K562 (cell line): ENCODE results near the gene FRMD4B. TPM values are rescaled to one million over a fixed set of nuclear protein-coding genes. Genes with fewer than 3 reads are reported as not detected.

Experiments
- ATAC-seq: fragments of 200-7000 bp; cut with Tn5 transposase; 3 replicates; pipeline ENCODE4 v1.9.1; 2020; ENCODE audit warnings: moderate library complexity
- BruUV-seq: library from RNA; stranded (reverse); fragments of 400-500 nt; replicated peaks from 2 replicates; lab custom pipeline; 2021; lab: Mats Ljungman, UMichigan
- CTCF ChIA-PET: fragments of 300-600 bp; formaldehyde crosslinking; extraction: SDS; loops from one replicate; lab custom pipeline; 2021; ENCODE audit warnings: low intra/inter-chr PET ratio; lab: Yijun Ruan, JAX
- POLR2A ChIA-PET: fragments of 300-600, 350-650 bp; sonication (Branson Sonifier 250); formaldehyde crosslinking; extraction: SDS; loops from one replicate; lab custom pipeline; 2021; ENCODE audit warnings: antibody characterized with exemption, inconsistent platforms; lab: Yijun Ruan, JAX
- DNase-seq, 4 experiments: peaks; one replicate each; pipeline versions ENCODE4 v3.0.0 to v3.0.0-alpha.2; 2011 to 2018; ENCODE audit warnings: low spot score in 3 of 4, mixed read lengths in 3 of 4; ENCODE audit errors: extremely low read depth in 1 of 4
- FAIRE-seq: peaks from 2 replicates; lab custom pipeline; 2011; peaks lifted over from hg19 to GRCh38; lab: Jason Lieb, UNC
- H2AFZ ChIP-seq: 2 replicates; pipeline ENCODE4 v1.6.0; 2011; ENCODE audit warnings: low read depth, low read length, control low read depth, inconsistent platforms
- H3K27ac ChIP-seq: fragments of 200-600 bp; 3 replicates; pipeline ENCODE4 v1.8.0; 2011; ENCODE audit warnings: low read depth, mild to moderate bottlenecking, control low read depth, inconsistent platforms, low read length, moderate library complexity, mixed read lengths; ENCODE audit errors: extremely low read depth
- H3K27me3 ChIP-seq, 2 experiments: fragments of 300-600 bp in 1 of 2; 2 replicates in 1 of 2; 3 replicates in 1 of 2; pipeline versions ENCODE4 v1.6.0 to v1.8.0; 2011; ENCODE audit warnings: inconsistent platforms in 2 of 2, low read length in 2 of 2, mild to moderate bottlenecking in 1 of 2, mixed read lengths in 1 of 2, moderate library complexity in 1 of 2; ENCODE audit not compliant: control insufficient read depth in 2 of 2, insufficient read depth in 2 of 2
- H3K36me3 ChIP-seq: fragments of 300-600 bp; 3 replicates; pipeline ENCODE4 v1.8.0; 2011; ENCODE audit warnings: mild to moderate bottlenecking, low read length, inconsistent platforms; ENCODE audit not compliant: control insufficient read depth, insufficient read depth
- H3K4me1 ChIP-seq, 2 experiments: fragments of 200-600 bp in 1 of 2; replicated peaks in 1 of 2; 2 replicates in 1 of 2; 3 replicates in 1 of 2; pipeline versions ENCODE4 v1.5.1 to v1.8.0; 2011; ENCODE audit warnings: inconsistent platforms in 2 of 2, low read length in 2 of 2, mild to moderate bottlenecking in 1 of 2, mixed read lengths in 1 of 2, moderate library complexity in 1 of 2; ENCODE audit not compliant: control insufficient read depth in 2 of 2, insufficient read depth in 2 of 2
- H3K4me2 ChIP-seq: 2 replicates; pipeline ENCODE4 v1.6.1; 2011; ENCODE audit warnings: low read length, control low read depth, inconsistent platforms, mixed read lengths; ENCODE audit not compliant: insufficient read depth
- H3K4me3 ChIP-seq: fragments of 200-600 bp; sonication (generic), shearing (Covaris generic); 2 replicates; pipeline ENCODE4 v1.5.1; 2016; ENCODE audit warnings: control low read depth, inconsistent platforms
- H3K79me2 ChIP-seq: fragments of 200-600 bp; 3 replicates; pipeline ENCODE4 v1.8.0; 2011; ENCODE audit warnings: low read length, inconsistent platforms; ENCODE audit not compliant: control insufficient read depth, insufficient read depth
- H3K9ac ChIP-seq, 2 experiments: 2 replicates each; pipeline versions ENCODE4 v1.6.0 to v1.6.1; 2011; ENCODE audit warnings: low read depth in 2 of 2, low read length in 2 of 2, control low read depth in 1 of 2, inconsistent platforms in 1 of 2, mild to moderate bottlenecking in 1 of 2, mixed read lengths in 1 of 2; ENCODE audit not compliant: insufficient read depth in 1 of 2
- H3K9me1 ChIP-seq: one replicate; pipeline ENCODE4 v1.6.0; 2011; ENCODE audit warnings: inconsistent platforms, mild to moderate bottlenecking, low read length, moderate library complexity; ENCODE audit not compliant: control insufficient read depth, insufficient read depth
- H3K9me3 ChIP-seq: replicated peaks from 2 replicates; pipeline ENCODE4 v1.5.1; 2011; ENCODE audit warnings: low read depth, low read length, inconsistent platforms; ENCODE audit not compliant: control insufficient read depth, insufficient read depth
- H4K20me1 ChIP-seq: replicated peaks from 2 replicates; pipeline ENCODE4 v1.6.1; 2011; ENCODE audit warnings: low read length, inconsistent platforms, mixed read lengths; ENCODE audit not compliant: control insufficient read depth, insufficient read depth
- ETS1 ChIP-seq: conservative IDR thresholded peaks from 2 replicates; pipeline ENCODE4 v1.6.1; 2011; ENCODE audit warnings: low read depth, mild to moderate bottlenecking, low read length; ENCODE audit not compliant: control insufficient read depth
- ETV5 ChIP-seq: sonication (generic); formaldehyde crosslinking; IDR thresholded peaks from 2 replicates; pipeline ENCODE4 v1.4.0; 2020; ENCODE audit warnings: low read depth, mild to moderate bottlenecking, missing genetic modification reagents
- FOXK1 ChIP-seq: sonication (generic); formaldehyde crosslinking; IDR thresholded peaks from 2 replicates; pipeline ENCODE4 v1.8.0; 2022; ENCODE audit warnings: missing genetic modification reagents, mild to moderate bottlenecking, borderline replicate concordance
- HES1 ChIP-seq: fragments of 450-650 bp; IDR thresholded peaks from 2 replicates; pipeline ENCODE4 v1.6.1; 2016; ENCODE audit warnings: low read depth, mild to moderate bottlenecking, moderate library complexity
- PHB ChIP-seq: fragments of 250-450 bp; sonication (Bioruptor Pico); IDR thresholded peaks from 2 replicates; pipeline ENCODE4 v1.5.0; 2021
- PPARD ChIP-seq: fragments of 250-450 bp; sonication (Bioruptor Pico); IDR thresholded peaks from 2 replicates; pipeline ENCODE4 v1.8.0; 2022; ENCODE audit warnings: inconsistent platforms, mild to moderate bottlenecking, moderate library complexity
- RB1 ChIP-seq: fragments of 450-650 bp; IDR thresholded peaks from 2 replicates; pipeline ENCODE4 v1.6.1; 2017; ENCODE audit warnings: low read depth, mild to moderate bottlenecking
- ZC3H4 ChIP-seq: sonication (generic); formaldehyde crosslinking; IDR thresholded peaks from 2 replicates; pipeline ENCODE4 v1.9.0; 2021; ENCODE audit warnings: missing genetic modification reagents, borderline replicate concordance
- ZFP1 ChIP-seq: fragments of 450-650 bp; formaldehyde crosslinking; IDR thresholded peaks from 2 replicates; pipeline ENCODE4 v1.4.0; 2020; ENCODE audit warnings: mild to moderate bottlenecking, mixed read lengths
- ZNF124 ChIP-seq: sonication (generic); formaldehyde crosslinking; IDR thresholded peaks from 2 replicates; pipeline ENCODE4 v1.8.1; 2022; ENCODE audit warnings: missing genetic modification reagents
- ZNF318 ChIP-seq, 2 experiments: fragments of 450-650 bp; IDR thresholded peaks; 2 replicates each; pipeline ENCODE4 v1.6.1; 2016; ENCODE audit warnings: mild to moderate bottlenecking in 2 of 2, borderline replicate concordance in 1 of 2, low read depth in 1 of 2, moderate library complexity in 1 of 2
- WGBS: fragments of 100-300 bp; shearing (Covaris generic); methylation state at CpG from one replicate; pipeline ENCODE4 v1.1.6; 2016; ENCODE audit warnings: low coverage, mixed read lengths; ENCODE audit not compliant: insufficient coverage; ENCODE audit errors: missing lambda C conversion rate; 5-methylcytosine and 5-hydroxymethylcytosine counted together
- in situ Hi-C: fragments of 300-500 bp; cut with MboI; formaldehyde crosslinking; loops from 4 replicates; pipeline ENCODE4 v1.15.0; 2018; ENCODE audit warnings: inconsistent platforms, mixed read lengths
- intact Hi-C: fragments of 100-400 bp; cut with micrococcal nuclease; formaldehyde crosslinking; loops from 2 replicates; pipeline ENCODE4 v1.14.2; 2022
- polyA plus RNA-seq, 8 experiments: library from polyadenylated mRNA; depleted of rRNA in 4 of 8; stranded (reverse) in 5 of 8; unstranded in 3 of 8; fragments of >200 nt; fragmentation: Nextera tagmentation in 2 of 8; fragmentation: Illumina TruSeq in 1 of 8; extraction: Ambion mirVana in 2 of 8; extraction: Trizol in 1 of 8; gene quantifications; 2 replicates each; pipeline versions ENCODE4 v1.2.1 to v1.2.3, GENCODE V29; 2011 to 2014; ENCODE audit warnings: inconsistent platforms in 1 of 8, missing spikeins in 1 of 8
- total RNA-seq, 7 experiments: library from RNA; depleted of rRNA in 6 of 7; stranded (reverse); fragments of >200 nt in 6 of 7; fragmentation: Illumina TruSeq in 2 of 7; extraction: Trizol in 2 of 7; gene quantifications; 2 replicates each; pipeline versions ENCODE4 v1.2.1 to v1.2.3, GENCODE V29; 2011 to 2021; ENCODE audit warnings: low replicate concordance in 1 of 7

FRMD4B gene
- total and polyA plus RNA-seq, 9 of the 15 experiments (the other 6 are each of a cell fraction or from before 2014, with no cell fraction given), result 0.03 to 0.09 (median 0.04) TPM; not detected in 3

GRCh38 chr3:69186575-69187093 is 199.3 kb downstream of the FRMD4B start:
- no TSS peak for BruUV-seq
- no peak for ATAC-seq
- Histone ChIP-seq H3K9me1 (no peaks in the 10 kb centered on the region), H3K4me3 (no peak overlapping the region), H4K20me1 (no peaks in the 10 kb centered on the region), H3K4me2 (no peak overlapping the region), H3K4me1 (no peaks in the 10 kb centered on the region), H2AFZ (no peak overlapping the region), H3K9me3 (no peaks in the 10 kb centered on the region), H3K27me3 (peaks cover 2 to 5% of the 10 kb centered on the region in 2 experiments; a peak in 2 of 5 replicates), H3K27ac (no peak overlapping the region), H3K79me2 (no peaks in the 10 kb centered on the region), H3K36me3 (no peaks in the 10 kb centered on the region), H3K9ac (no peak overlapping the region)
- FAIRE-seq, result no peak
- intact Hi-C loops, result no loop called here
- ChIA-PET POLR2A (interaction anchor here (0.7 kb wide), 1 partner anchor 69 kb away, joined by 3 read pairs; no protein-coding TSS in a partner anchor), CTCF (no interaction called here)
- no peak for DNase-seq
- 22% methylated on average over 2 of the region's 4 CpGs for WGBS
- in situ Hi-C loops, result no loop called here
- TF ChIP-seq HES1, result no peak
- no peak for TF ChIP-seq PHB (CRISPR knock-in tag)
- no peak for TF ChIP-seq ZFP1 (CRISPR knock-in tag)
- TF ChIP-seq ZNF318 (IDR thresholded peaks at IDR 0.05; ENCODE audit: borderline replicate concordance in 1 of 2, low read depth in 1 of 2), result no peak
- TF ChIP-seq PPARD (CRISPR knock-in tag), result no peak
- TF ChIP-seq ZNF124 (CRISPR knock-in tag), result no peak
- TF ChIP-seq ETS1, result no peak
- no peak for TF ChIP-seq FOXK1 (CRISPR knock-in tag)
- no peak for TF ChIP-seq ETV5 (CRISPR knock-in tag)
- no peak for TF ChIP-seq ZC3H4
- no peak for TF ChIP-seq RB1
